ENCODE measurements around the gene MOXD1.

- TF ChIP-seq ZFP3 (tag by site-specific recombination; IDR thresholded peaks at IDR 0.05; ENCODE audit: low read depth) (no peak), CTCF (tag by site-specific recombination; IDR thresholded peaks at IDR 0.05) (no peak), PRDM10 (tag by site-specific recombination; IDR thresholded peaks at IDR 0.05) (no peak), BCL11B (tag by site-specific recombination; IDR thresholded peaks at IDR 0.05; ENCODE audit: low read depth) (no peak), ZNF24 (tag by site-specific recombination; IDR thresholded peaks at IDR 0.05) (no peak), ZNF692 (tag by site-specific recombination; IDR thresholded peaks at IDR 0.05) (no peak), ZNF449 (tag by site-specific recombination; IDR thresholded peaks at IDR 0.05) (no peak), ZNF423 (tag by site-specific recombination; IDR thresholded peaks at IDR 0.05) (no peak), ZNF202 (tag by site-specific recombination; IDR thresholded peaks at IDR 0.05; ENCODE audit: borderline replicate concordance) (no peak)
Measured at GRCh38 chr6:132272776-132273175, 128.5 kb downstream of the MOXD1 start.
